ENCODE data around the gene KCNH8.

The KCNH8 gene

GRCh38 chr3:19522305-19522704 lies 374.0 kb downstream of the KCNH8 start:
- no peak for DNase-seq

- no peak for DNase-seq
Observed at GRCh38 chr3:19526071-19526470, 377.8 kb downstream of the KCNH8 start.

GRCh38 chr3:19527746-19528145 lies 379.4 kb downstream of the KCNH8 start:
- DNase-seq = no peak

GRCh38 chr3:19531426-19531825 lies 383.1 kb downstream of the KCNH8 start:
- DNase-seq = no peak

DNA sequence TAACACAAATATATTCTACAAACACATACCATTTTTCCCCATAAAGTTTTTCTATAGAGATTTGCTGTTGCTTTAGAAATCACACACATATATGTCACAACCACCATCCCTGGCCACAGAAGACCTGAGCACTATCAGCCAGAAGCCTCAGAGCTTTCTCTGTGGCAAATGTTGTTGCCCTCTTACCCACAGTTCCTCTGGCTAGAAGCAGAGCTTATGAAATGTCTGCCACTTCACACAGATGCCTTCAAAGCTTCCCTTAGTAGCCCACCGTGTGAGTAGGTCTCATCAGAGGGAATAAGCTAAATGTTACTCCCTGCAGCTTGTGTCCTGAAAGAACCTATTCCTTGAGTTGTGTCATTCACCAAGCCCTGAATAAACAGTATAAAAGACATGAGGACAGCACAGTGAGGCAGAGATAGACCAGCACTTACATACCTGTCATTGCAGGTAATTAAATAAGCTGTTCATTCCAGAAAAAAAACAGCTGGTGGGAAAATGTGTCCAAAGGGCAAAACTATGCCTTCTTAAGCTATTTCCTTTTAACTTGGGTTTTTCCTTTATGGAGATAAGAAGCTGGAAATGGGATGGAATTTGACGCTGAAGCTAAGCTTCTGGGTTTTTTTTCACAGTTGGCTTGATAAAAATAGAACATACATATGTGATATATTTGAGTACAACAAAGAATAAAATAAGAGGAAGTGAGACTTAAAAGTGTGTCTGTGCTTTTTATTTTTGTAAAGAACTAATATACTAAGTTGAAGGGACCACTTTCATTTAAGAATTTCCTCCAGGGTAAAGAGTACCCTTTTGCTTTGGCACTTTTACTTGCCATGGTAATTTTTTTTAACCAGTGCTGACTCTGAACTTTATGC lies 391.4 kb downstream of the KCNH8 start:
- DNase-seq = no peak

DNA sequence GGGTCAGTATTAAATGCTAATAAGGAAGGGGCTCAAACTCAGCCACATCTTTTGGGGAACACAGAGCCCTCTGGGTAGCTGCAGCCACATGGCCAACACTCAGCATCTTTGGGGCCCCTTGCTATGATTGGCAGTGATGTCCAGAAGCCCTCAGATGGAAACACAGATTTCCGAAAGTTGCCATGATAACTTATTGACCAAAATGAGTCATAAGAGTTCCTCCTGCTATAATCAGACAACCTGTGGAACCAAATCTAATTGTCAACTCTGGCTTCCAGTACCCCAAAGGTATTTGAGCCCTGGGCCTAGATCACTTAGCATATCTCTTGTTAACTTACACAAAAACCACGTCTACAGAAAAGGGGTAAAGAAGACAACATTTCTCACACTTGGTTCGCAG lies 392.2 kb downstream of the KCNH8 start:
- no peak for DNase-seq

DNA sequence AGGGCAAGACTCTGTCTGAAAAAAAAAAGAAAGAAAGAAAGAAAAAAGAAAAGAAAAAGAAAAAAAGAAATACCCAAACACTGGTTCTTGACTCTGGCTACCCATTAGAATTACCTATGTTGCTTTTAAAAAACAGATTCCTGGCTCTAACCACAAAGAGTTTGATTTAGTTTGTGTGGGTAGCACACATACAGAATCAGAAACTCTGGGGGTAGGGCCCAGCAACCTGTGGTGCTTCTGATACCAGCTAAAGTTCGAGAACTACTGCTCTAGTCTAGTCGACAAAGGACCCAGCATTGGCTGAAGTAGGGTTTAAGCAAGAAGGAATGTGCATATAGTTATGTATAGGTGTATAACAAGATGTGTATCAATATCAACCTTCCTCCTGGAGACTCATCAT lies 393.0 kb downstream of the KCNH8 start:
- DNase-seq = no peak

DNA sequence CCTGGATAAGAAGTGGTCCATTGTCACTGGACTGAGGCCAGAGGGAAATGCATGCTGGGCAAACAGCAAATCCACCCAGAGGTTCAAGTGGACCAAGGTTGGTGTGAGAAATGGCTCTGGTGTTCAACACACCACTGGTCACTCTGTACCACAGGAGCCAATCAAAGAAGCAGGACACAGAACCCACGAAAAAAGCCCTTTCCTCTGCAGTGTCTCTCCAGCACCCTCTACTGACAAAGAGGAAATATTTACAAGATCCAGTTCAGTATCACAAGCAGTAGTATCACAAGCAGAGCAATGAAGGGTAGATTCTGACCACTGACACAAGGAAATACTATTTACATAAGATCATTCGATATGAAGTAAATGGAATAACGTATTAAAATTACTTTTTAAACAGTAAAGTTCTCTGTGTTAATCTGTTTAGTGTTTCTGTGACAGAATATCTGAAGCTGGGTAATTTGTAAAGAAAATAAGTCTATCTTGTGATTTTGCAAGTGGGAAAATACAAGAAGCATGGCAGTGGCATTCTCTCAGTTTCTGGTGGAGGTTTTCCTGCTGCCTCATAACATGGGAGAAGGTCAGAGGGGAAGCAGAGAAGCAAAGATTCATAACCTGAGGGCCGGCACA lies 395.0 kb downstream of the KCNH8 start:
- no peak for DNase-seq

DNA sequence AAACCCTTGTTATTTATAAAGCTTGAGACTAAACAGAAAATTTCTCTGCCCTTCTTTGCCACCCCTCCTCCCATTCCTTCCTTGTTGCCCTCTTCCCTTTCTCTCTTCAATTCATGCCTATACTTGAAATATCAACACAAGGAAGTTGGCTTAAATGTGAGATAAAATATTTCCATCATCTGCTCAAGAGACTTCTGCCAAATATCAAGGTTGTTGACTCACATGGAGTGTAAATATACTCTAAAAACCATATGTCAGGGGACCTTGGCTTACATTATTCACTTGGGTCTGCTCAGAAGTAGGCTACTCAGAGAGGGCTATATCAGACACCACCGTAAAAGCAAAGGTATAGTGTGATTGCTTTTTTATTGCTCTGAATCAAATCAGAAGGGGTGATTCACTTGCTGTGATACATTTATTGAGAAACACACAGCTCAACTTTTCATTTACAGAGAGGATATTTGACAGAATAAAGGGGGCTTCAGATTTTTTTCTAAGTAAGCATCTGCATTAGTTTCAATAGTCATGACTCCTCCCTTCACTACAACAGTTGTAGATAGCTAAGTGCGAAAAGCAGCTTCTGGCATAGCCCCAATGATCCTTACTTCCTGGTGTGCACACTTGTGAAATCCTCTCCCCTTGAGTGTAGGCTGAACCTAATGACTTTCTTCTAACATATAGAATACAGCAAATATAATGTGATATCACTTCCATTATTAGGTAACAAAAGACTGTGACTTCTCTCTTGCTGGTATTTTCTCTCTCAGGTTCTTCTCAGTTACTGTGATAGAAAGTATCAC lies 399.6 kb downstream of the KCNH8 start:
- no peak for DNase-seq

DNA sequence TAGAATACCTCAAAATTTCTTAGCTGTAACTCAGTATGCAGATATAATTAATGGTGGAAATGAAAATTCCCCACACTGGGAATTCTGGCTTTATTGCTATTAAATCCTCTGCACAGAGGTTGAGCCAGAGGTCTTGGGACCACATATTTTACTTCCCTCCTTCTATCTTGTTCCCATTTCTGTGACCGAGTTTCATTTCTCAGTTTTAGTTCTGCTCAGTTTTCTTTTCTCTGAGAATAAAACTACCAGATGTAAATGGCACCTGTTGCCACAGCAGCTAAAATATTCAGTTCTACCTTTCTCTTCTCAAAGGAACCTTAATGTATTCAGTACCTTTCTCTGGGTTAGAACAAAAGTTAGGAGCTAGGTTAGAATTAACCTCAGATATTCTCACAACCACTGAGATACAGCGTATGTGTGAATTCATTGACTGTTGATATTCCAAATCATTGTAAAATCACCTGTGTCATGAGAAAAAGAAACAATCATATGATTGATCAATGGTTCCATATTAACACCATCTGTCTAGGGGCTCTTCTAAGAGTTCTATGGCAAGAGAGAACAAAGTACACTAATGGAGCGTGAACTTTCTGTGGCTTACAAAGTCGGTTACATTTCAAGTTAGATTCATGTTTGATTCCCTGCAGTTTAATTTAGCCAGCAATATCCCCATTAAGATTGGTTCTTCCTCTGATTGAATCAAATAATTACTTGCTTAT lies 411.6 kb downstream of the KCNH8 start:
- no peak for DNase-seq

DNA sequence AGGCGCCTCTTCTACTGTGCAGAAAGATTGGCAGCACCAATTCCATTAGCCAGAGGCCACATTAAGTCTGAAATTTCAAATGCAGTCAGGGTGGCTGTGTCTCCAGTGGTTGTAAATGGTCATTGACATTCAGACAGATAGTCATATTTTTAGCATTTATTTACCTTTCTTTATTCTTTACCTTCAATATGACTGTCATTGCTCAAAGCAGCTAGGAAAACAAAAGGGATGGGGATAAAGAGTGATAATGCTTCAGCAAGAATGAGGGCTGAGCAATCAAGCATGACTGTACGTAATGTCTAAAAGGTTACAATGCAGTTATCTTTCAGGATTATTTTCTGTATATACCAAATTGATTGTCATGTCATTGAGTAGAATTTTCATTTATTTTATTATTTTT lies 425.3 kb downstream of the KCNH8 start:
- DNase-seq = no peak

GRCh38 chr3:19574268-19574667 lies 426.0 kb downstream of the KCNH8 start:
- no peak for DNase-seq

DNA sequence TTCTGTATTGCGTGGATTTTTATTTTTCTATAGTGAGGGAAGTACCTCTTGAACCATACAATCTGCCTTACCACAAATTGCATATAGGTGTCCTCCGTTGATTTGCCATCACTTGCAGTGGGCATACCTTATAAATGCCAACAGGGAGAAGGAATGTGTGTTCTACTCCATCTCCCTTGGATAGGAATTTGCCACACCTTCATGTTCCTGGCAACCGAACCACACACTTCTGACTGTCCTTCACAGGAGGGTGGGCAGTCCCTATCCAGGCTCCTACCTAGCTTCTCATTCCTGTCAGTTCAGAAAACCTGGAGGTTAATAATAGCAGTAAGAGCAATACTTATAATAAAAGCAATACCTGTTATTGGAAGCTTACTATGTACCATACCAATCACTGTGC lies 428.0 kb downstream of the KCNH8 start:
- DNase-seq = no peak
